Measurements from ENCODE around the gene RPL10. TPM values are rescaled to one million over a fixed set of nuclear protein-coding genes. Genes with fewer than 3 reads are reported as not detected.

The RPL10 gene
- total and polyA plus RNA-seq, 2 of the 8 experiments (the other 6 are each of a cell fraction or from before 2014, with no cell fraction given): 2,633 to 4,293 TPM

DNA sequence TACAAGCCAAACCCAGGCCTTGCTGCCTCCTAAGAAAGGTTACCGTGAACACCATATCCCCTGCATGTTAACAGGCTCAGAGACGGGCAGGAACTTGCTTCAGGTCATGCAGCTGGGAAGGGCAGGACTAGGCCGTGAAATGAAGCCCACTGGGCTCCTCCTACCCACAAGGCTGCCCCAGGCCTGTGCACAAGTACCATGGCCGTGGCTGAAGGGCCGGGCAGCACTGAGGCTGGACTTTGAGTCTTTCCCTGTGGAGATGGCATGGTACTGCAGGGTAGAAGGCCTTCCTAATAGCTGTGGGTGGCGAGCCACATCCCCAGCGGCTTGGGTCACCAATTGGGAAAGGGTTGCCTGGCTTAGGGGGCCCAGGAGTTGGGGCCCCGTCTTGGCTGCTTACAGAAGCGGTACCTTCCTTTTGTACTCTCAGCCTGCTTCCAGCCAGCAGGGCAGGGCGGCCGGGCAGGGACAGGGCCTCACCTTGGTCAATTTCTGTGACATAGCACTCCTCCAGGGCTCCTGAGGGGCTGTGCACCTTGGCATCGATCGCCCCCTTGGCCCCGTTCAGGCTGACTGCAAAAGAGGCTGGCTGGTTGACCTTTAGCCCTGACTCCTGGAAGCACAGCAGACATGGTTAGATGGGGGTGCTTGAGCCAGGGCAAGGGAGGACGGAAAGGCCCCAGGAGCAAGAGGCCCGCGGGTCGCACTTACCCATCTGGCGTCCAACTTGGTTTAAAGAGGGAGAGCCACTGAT lies 47.6 kb upstream of the RPL10 start (continued):
- no peak for TF ChIP-seq POU5F1 (IDR thresholded peaks at IDR 0.05; ENCODE audit: low read depth, low read length)
